IPS-18a (cell line): ENCODE data around the gene DHFR.
"Not testable (repeated sequence)": the region's sequence is repeated elsewhere in the genome, so short reads cannot be mapped to it uniquely, and the experiment has no call there.

Experiments
- H3K27ac ChIP-seq: one replicate; pipeline ENCODE4 v1.5.1; 2013; ENCODE audit warnings: low read length
- H3K27me3 ChIP-seq: one replicate; pipeline ENCODE4 v1.6.1; 2013; ENCODE audit warnings: mild to moderate bottlenecking, low read length; ENCODE audit not compliant: control insufficient read depth, insufficient read depth
- H3K36me3 ChIP-seq: one replicate; pipeline ENCODE4 v1.6.1; 2013; ENCODE audit warnings: low read depth, low read length; ENCODE audit not compliant: control insufficient read depth
- H3K4me1 ChIP-seq: one replicate; pipeline ENCODE4 v1.6.1; 2013; ENCODE audit warnings: low read depth, low read length; ENCODE audit not compliant: control insufficient read depth
- H3K4me3 ChIP-seq: one replicate; pipeline ENCODE4 v1.5.1; 2013; ENCODE audit warnings: low read length
- H3K9ac ChIP-seq: one replicate; pipeline ENCODE4 v1.6.1; 2013; ENCODE audit warnings: mild to moderate bottlenecking, low read length, moderate library complexity
- H3K9me3 ChIP-seq: one replicate; pipeline ENCODE4 v1.6.1; 2013; ENCODE audit warnings: low read depth, low read length; ENCODE audit not compliant: control insufficient read depth

Gene DHFR

DNA sequence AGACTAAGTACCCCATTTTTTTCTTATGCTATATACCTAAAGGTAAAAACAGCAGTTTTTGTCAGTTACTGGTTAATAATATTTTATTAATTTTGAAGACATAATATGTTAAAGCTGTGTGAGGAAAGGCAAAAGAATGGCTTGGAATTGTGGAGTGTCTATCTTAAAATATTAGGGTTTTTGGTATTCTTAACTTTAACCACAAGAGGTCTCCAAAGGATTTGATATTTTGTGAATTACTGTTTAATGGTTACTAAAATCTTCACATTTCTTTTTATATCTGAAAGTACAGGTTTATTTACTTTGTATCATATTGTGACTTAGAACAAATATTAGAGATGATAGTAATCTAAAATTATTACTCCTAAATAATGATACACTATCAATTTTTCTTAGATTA, 32.0 kb upstream of the DHFR start:
- Histone ChIP-seq H3K27me3 (no peaks in the 10 kb centered on the region), H3K36me3 (peaks cover 5% of the 10 kb centered on the region), H3K9me3 (no peaks in the 10 kb centered on the region), H3K9ac (no peak overlapping the region), H3K4me3 (no peak overlapping the region), H3K27ac (no peak overlapping the region), H3K4me1 (peaks cover 6% of the 10 kb centered on the region)

DNA sequence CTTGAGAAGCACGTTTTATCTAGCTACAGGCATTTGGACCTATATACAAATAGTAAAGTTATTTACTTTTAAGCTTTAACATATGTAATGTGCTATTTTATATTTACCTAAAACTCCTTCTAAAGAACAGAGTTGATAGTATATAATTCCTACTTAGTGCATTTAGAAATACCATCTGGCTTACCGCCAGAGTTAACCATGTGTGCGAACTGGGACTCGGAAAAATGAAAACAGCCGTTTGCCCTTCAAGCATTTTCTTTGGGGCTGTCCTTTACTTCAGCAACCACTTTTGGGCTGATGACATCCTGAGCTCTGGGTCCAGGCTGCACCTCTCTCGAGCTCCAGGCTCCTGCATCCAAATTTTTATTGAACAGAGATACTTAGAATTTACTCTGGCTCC, 21.9 kb upstream of the DHFR start:
- H3K36me3 ChIP-seq: peaks cover 48% of the 10 kb centered on the region
- H3K9ac ChIP-seq: no peak overlapping the region

DNA sequence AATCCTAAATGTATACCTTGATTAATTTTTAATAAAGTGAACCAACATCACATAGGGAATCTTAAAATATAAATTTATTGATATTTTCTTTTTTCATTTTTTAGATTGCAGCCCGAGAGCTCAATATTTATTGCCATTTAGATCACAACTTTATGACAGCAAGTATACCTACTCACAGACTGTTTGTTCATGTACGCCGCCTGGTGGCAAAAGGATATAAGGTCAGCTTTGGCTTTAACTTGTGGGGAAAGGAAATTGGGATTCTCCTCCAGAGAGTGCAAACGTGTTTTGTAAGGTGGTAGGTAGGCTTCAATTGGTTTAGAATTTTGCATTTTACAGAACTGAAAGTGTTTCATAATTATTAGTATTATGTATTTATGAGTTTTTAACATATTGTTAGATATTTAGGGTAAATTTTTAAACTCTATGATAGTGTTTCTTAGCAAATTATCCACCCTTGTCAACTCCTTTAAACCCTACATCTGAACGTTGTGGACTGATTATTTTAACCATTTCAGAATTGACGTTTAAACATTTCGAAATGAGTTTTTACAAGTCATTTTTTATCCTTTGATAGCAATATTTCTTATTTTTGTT, 17.5 kb upstream of the DHFR start:
- Histone ChIP-seq H3K27me3 (no peaks in the 10 kb centered on the region), H3K4me3 (no peak overlapping the region), H3K27ac (no peak overlapping the region), H3K4me1 (no peaks in the 10 kb centered on the region), H3K36me3 (peaks cover 43% of the 10 kb centered on the region), H3K9me3 (no peaks in the 10 kb centered on the region), H3K9ac (no peak overlapping the region)

More for the DNA sequence above, 21.9 kb upstream of the DHFR start:
- Histone ChIP-seq H3K4me1 (no peaks in the 10 kb centered on the region), H3K9me3 (no peaks in the 10 kb centered on the region), H3K4me3 (no peak overlapping the region), H3K27ac (no peak overlapping the region), H3K27me3 (no peaks in the 10 kb centered on the region)

DNA sequence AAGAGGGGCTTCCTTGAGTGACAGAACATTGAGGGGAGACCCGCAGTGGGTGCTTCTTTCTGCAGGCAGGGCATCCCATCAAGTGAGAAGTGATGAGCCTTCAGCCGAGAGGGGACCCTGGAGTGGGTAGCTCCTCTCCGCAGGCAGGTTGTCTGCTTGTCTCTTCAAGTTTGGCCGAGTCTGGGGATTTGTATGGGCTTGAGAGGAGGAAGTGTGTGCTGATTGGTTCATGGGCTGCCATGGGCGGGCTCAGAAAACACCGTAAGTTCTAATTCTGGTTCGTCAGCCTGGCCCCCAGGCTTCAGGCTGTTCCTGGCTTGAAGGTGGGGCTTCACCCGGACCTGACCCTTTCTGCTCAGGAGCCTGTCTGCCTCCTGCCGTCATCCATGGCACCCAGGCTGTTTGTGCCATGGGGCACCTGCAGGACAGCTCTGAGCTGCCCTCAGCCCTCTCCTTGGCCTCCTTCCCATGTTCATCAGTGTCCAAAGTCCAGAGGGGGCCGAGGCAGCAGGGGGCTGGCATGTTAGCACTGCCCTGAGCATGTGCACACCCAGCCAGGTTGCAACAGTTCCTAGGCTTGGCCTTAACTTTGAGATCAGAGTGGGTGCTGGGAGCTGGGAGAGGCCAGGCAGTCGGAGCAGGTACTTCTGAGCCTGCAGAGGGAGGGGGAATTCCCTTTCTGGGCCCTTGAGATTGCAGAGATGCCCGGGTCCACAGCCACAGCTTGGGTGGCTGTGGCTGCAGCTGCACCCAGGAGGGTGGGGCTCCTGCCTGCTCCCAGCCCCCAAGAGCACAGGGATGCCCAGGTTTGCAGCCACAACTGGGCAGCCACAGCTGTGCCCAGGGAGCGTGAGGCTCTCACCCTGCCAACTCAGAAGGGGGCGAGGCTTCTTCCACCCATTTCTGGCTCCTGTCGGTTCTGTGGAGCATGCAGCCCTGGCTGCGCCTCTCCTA, 13.5 kb upstream of the DHFR start:
- Histone ChIP-seq H3K27ac (no peak overlapping the region), H3K9ac (no peak overlapping the region), H3K4me3 (no peak overlapping the region), H3K4me1 (no peaks in the 10 kb centered on the region), H3K36me3 (peaks cover 31% of the 10 kb centered on the region), H3K9me3 (no peaks in the 10 kb centered on the region), H3K27me3 (no peaks in the 10 kb centered on the region)

DNA sequence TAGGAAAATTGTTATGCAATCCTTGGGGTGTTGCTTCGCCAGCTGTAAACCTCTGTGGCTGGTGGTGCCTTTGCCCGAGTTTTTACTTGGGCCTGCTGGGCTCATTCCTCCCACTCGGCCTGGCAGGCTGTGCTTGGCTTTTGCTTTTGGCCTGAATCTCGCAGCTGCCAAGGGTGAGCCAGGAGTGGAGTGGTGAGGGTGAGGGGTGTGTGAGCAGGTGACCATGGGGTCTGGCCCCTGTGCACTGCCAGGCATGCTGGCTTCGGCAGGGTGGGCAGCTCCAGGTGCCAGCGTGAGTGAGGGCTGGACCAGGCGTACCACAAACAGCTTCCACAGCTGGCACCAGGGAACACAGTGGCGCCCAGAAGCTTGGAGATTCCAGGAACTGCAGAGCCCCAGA, 12.6 kb upstream of the DHFR start:
- Histone ChIP-seq H3K27me3 (no peaks in the 10 kb centered on the region), H3K36me3 (peaks cover 22% of the 10 kb centered on the region), H3K9me3 (no peaks in the 10 kb centered on the region), H3K4me3 (no peak overlapping the region), H3K27ac (no peak overlapping the region), H3K4me1 (no peaks in the 10 kb centered on the region), H3K9ac (no peak overlapping the region)

DNA sequence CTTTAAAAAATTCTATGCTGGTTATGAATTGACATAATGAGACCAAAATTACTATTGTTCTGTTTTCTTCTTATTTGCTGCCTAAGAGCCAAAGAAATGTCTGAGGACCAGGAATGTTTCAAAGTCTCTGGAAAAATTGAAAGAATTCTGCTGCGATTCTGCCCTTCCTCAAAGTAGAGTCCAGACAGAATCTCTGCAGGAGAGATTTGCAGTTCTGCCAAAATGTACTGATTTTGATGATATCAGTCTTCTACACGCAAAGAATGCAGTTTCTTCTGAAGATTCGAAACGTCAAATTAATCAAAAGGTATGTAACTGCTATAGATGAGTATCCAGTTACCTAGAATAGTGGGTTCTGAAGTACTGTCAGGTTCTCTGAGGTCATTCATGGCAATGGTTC, 10.3 kb upstream of the DHFR start:
- Histone ChIP-seq H3K27me3 (no peaks in the 10 kb centered on the region), H3K27ac (no peak overlapping the region), H3K4me3 (no peak overlapping the region), H3K9me3 (no peaks in the 10 kb centered on the region), H3K4me1 (no peaks in the 10 kb centered on the region), H3K9ac (no peak overlapping the region), H3K36me3 (peaks cover 26% of the 10 kb centered on the region)

DNA sequence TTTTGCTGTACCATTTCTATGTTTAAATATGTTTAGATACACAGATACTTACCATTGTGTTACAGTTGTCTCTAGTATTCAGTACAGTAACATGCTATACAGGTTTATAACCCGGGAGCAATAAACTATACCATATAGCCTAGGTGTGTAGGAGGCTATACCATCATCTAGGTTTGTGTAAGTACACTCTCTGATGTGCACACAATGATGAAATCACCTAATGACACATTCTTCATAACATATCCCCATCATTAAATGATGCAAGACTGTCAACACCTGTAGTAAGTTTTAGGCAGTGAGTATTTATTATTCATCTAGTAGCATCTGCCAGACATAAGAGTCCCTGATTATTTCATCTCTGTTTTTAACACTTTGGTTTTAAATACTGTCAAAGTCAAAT, 7.3 kb upstream of the DHFR start:
- no peak overlapping the region for H3K9ac ChIP-seq
- H3K9me3 ChIP-seq: no peaks in the 10 kb centered on the region
- peaks cover 44% of the 10 kb centered on the region for H3K36me3 ChIP-seq
- no peaks in the 10 kb centered on the region for H3K27me3 ChIP-seq
- H3K4me1 ChIP-seq: no peaks in the 10 kb centered on the region
- no peak overlapping the region for H3K27ac ChIP-seq
- H3K4me3 ChIP-seq: no peak overlapping the region

DNA sequence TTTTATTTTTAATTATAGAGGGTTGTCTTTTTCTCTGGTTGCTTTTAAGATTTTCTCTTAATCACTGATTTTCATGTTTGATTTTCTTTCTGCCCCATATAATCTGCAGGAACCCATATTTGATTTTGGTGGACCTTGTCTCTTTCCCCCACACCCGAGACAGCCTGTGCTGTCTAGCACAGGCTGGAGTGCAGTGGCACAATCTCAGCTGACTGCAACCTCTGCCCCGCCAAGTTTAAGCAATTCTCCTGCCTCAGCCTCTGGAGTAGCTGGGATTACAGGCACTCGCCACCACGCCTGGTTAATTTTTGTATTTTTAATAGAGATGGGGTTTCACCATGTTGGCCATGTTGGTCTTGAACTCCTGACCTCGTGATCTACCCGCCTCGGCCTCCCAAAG, 5.9 kb upstream of the DHFR start:
- not testable (repeated sequence) for H3K4me1 ChIP-seq, H3K27ac ChIP-seq, H3K4me3 ChIP-seq, H3K9me3 ChIP-seq, H3K9ac ChIP-seq, H3K27me3 ChIP-seq
- H3K36me3 ChIP-seq: peaks cover 40% of the 10 kb centered on the region

DNA sequence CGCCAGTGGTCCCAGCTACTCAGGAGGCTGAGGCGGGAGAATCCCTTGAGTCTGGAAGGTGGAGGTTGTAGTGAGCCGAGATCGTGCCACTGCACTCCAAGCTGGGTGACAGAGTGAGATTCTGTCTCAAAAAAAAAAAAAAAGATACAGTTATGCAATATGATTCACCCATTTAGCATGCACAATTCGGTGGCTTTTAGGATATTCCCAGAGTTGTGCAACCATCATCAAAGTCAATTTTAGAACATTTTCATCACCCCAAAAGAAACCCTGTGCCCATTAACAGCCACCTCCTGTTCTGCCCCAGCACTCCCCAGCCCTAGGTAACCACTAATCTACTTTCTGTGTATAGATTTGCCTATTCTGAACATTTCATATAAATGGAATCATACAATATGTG, 4.3 kb upstream of the DHFR start:
- H3K36me3 ChIP-seq: peaks cover 40% of the 10 kb centered on the region
- no peaks in the 10 kb centered on the region for H3K9me3 ChIP-seq
- no peaks in the 10 kb centered on the region for H3K27me3 ChIP-seq
- H3K9ac ChIP-seq: no peak overlapping the region
- peaks cover 10% of the 10 kb centered on the region for H3K4me1 ChIP-seq
- H3K27ac ChIP-seq: no peak overlapping the region
- H3K4me3 ChIP-seq: no peak overlapping the region

DNA sequence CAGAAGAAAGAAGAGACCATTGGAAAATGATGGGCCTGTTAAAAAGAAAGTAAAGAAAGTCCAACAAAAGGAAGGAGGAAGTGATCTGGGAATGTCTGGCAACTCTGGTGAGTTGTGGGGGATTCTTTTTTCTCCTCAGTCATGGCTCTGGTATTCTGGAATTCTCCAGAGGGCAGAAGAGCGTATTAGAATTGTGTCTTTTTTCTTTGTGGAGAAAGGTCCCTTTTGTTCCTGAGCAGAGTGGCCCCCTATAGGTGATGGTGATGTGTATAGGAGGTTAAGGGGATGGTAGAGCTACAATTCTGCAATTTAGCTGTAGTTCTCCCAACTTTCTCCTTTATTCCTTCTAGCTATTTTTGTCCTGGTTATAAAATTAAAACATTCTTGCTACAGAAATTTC, 1.6 kb upstream of the DHFR start:
- H3K27me3 ChIP-seq: no peaks in the 10 kb centered on the region
- no peak overlapping the region for H3K27ac ChIP-seq
- peaks cover 34% of the 10 kb centered on the region for H3K36me3 ChIP-seq
- peaks cover 17% of the 10 kb centered on the region for H3K4me1 ChIP-seq
- no peak overlapping the region for H3K4me3 ChIP-seq
- H3K9ac ChIP-seq: no peak overlapping the region
- no peaks in the 10 kb centered on the region for H3K9me3 ChIP-seq

DNA sequence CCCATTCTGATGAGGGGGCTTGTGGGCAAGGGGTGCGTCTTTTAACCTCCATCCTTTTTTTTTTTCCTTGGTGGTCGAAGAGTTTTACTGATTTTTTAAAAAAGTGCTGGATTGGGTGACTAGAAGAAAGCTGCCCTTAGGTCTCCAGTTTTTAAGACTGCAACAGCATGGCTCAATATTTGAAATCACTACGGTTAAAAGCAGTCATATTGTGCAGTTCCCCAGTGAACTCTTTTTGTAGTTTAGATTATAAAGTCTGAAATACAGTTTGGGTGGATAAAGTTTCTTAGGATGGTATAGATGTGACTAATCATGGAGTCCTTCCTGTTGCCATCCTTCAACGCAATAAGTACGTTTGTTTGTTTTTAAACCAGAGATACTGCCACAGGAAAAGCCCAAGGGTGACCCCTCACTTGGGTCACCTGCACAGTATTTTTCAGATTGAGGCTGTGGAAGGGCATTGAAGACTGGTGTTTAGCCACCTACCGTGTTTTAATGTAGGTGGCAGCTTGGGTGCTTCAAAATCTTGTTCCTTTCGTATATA, 520 bp upstream of the DHFR start:
- Histone ChIP-seq H3K4me3 (peak overlapping the region; percentile 99), H3K27ac (peak overlapping the region; percentile 51), H3K9ac (peak overlapping the region; percentile 95), H3K36me3 (peaks cover 33% of the 10 kb centered on the region), H3K9me3 (no peaks in the 10 kb centered on the region), H3K27me3 (no peaks in the 10 kb centered on the region), H3K4me1 (peaks cover 17% of the 10 kb centered on the region)

DNA sequence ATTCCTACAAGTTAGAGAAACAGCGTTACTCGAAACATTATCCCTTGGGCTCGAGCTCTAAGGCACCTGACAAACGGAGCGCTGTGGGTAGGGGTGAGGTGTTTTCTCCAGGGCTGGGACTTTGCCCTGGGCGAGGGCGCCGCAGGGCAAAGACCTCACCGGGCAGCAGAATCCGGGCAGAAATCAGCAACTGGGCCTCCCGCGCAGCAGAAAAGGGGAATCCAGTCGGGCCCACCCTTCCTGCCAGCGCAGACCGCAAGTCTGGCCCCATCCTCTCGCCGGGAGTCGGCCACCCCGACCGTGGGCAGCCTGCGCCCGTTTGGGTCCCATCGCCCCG, 761 bp downstream of the DHFR start:
- H3K4me3 ChIP-seq: peak overlapping the region; percentile 99
- no peaks in the 10 kb centered on the region for H3K27me3 ChIP-seq
- H3K9me3 ChIP-seq: no peaks in the 10 kb centered on the region
- H3K4me1 ChIP-seq: peaks cover 17% of the 10 kb centered on the region
- peak overlapping the region; percentile 95 for H3K9ac ChIP-seq
- peak overlapping the region; percentile 31 for H3K27ac ChIP-seq
- H3K36me3 ChIP-seq: peaks cover 26% of the 10 kb centered on the region
